GM12864 (cell line): ENCODE measurements around the gene RBM28.

Experiments
- DNase-seq: peaks from one replicate; pipeline ENCODE4 v3.0.0-alpha.2; 2011; ENCODE audit warnings: low read depth
- H3K4me3 ChIP-seq: 2 replicates; pipeline ENCODE4 v1.5.1; 2011; ENCODE audit warnings: mild to moderate bottlenecking, low read depth, low read length, control low read depth
- CTCF ChIP-seq: IDR thresholded peaks from 2 replicates; pipeline ENCODE4 v1.5.1; 2011; ENCODE audit warnings: low read depth, mild to moderate bottlenecking, moderate library complexity, low read length, control low read depth, inconsistent platforms; ENCODE audit errors: missing control alignments

RBM28 gene

GRCh38 chr7:128351296-128352152, 7.8 kb upstream of the RBM28 start:
- DNase-seq = no peak
- no peak for TF ChIP-seq CTCF
- H3K4me3 ChIP-seq = no peak overlapping the region

- DNase-seq = no peak
- no peak overlapping the region for H3K4me3 ChIP-seq
- no peak for TF ChIP-seq CTCF
Observed at GRCh38 chr7:128350708-128351295, 7.1 kb upstream of the RBM28 start.

GRCh38 chr7:128349466-128349825, 5.7 kb upstream of the RBM28 start:
- DNase-seq = no peak
- H3K4me3 ChIP-seq = no peak overlapping the region
- TF ChIP-seq CTCF = no peak

- peak; percentile 59 for TF ChIP-seq CTCF
- DNase-seq = no peak
- H3K4me3 ChIP-seq = no peak overlapping the region
Observed at GRCh38 chr7:128347647-128348097, 4.0 kb upstream of the RBM28 start.

GRCh38 chr7:128344431-128344774, 695 bp upstream of the RBM28 start:
- no peak overlapping the region; the same call in 1 of the 2 replicates for H3K4me3 ChIP-seq
- no peak for DNase-seq
- TF ChIP-seq CTCF = no peak

- DNase-seq = no peak
- TF ChIP-seq CTCF = no peak
- H3K4me3 ChIP-seq = no peak overlapping the region
Observed at GRCh38 chr7:128341733-128342132, 2.0 kb downstream of the RBM28 start.

- H3K4me3 ChIP-seq = no peak overlapping the region
- TF ChIP-seq CTCF = no peak
- no peak for DNase-seq
Observed at GRCh38 chr7:128335730-128336129, 8.0 kb downstream of the RBM28 start.
